Activated CD4-positive, alpha-beta T cell treated with anti-CD3 and anti-CD28 coated beads for 36 hours (primary cell): ENCODE data around the gene EDIL3. TPM values are rescaled to one million over a fixed set of nuclear protein-coding genes. Genes with fewer than 3 reads are reported as not detected.

Source experiments
- ATAC-seq: fragments of 200-7000 bp; cut with Tn5 transposase; one replicate; pipeline ENCODE4 v1.10.0; 2021; ENCODE audit warnings: mild to moderate bottlenecking, moderate library complexity
- CTCF ChIA-PET: fragments of 350-600 bp; sonication (Branson Sonifier 250); formaldehyde crosslinking; loops from one replicate; lab custom pipeline; 2021; ENCODE audit warnings: antibody characterized with exemption; lab: Charles Lee
- POLR2A ChIA-PET: fragments of 350-600 bp; sonication (Branson Sonifier 250); formaldehyde crosslinking; loops from one replicate; lab custom pipeline; 2021; ENCODE audit warnings: antibody characterized with exemption, inconsistent platforms; lab: Charles Lee
- DNase-seq: peaks from one replicate; pipeline ENCODE4 v3.0.0-alpha.2; 2020
- H3K27ac Mint-ChIP-seq: one replicate; pipeline ENCODE4 v1.8.0; 2021; ENCODE audit warnings: mixed read lengths
- H3K27me3 Mint-ChIP-seq: one replicate; pipeline ENCODE4 v1.8.0; 2021; ENCODE audit warnings: mixed read lengths
- H3K36me3 Mint-ChIP-seq: one replicate; pipeline ENCODE4 v1.8.0; 2021; ENCODE audit warnings: low read depth, mixed read lengths
- H3K4me1 Mint-ChIP-seq: one replicate; pipeline ENCODE4 v1.8.0; 2021; ENCODE audit warnings: mixed read lengths
- H3K4me3 Mint-ChIP-seq: one replicate; pipeline ENCODE4 v1.8.0; 2021; ENCODE audit warnings: mild to moderate bottlenecking, moderate library complexity, mixed read lengths
- H3K9me3 Mint-ChIP-seq: one replicate; pipeline ENCODE4 v1.8.0; 2021; ENCODE audit warnings: low read depth, mixed read lengths
- intact Hi-C, 2 experiments: fragments of 100-400 bp; cut with DNase I in 1 of 2; cut with micrococcal nuclease in 1 of 2; formaldehyde crosslinking; loops; one replicate each; pipeline versions ENCODE4 v1.14.2 to v1.15.1; 2022 to 2024; cut with DNase I, micrococcal nuclease
- total RNA-seq, 2 experiments: library from RNA; stranded (reverse); gene quantifications; one replicate each; pipeline ENCODE4 v1.2.3, GENCODE V29; 2021

The EDIL3 gene
- total RNA-seq, 2 experiments from 2014 or later, result not detected

GRCh38 chr5:83917261-83917908, 467.3 kb downstream of the EDIL3 start:
- intact Hi-C loops, result no loop called here
- no peak overlapping the region for H3K27ac Mint-ChIP-seq
- no peak overlapping the region for H3K4me3 Mint-ChIP-seq
- peaks cover 2% of the 10 kb centered on the region for H3K27me3 Mint-ChIP-seq
- no peak for ATAC-seq
- no peak for DNase-seq
- H3K4me1 Mint-ChIP-seq, result no peaks in the 10 kb centered on the region
- ChIA-PET POLR2A (no interaction called here), CTCF (no interaction called here)
- no peaks in the 10 kb centered on the region for H3K36me3 Mint-ChIP-seq
- H3K9me3 Mint-ChIP-seq, result no peaks in the 10 kb centered on the region

GRCh38 chr5:83914662-83915418, 469.8 kb downstream of the EDIL3 start:
- ATAC-seq (no peak), DNase-seq (no peak)
- H3K27me3 Mint-ChIP-seq, result no peaks in the 10 kb centered on the region
- H3K27ac Mint-ChIP-seq, result no peak overlapping the region
- POLR2A ChIA-PET, result interaction anchor here (0.6 kb wide), 1 partner anchor 96 kb away, joined by 3 read pairs; no protein-coding TSS in a partner anchor
- no peaks in the 10 kb centered on the region for H3K36me3 Mint-ChIP-seq
- H3K4me3 Mint-ChIP-seq, result no peak overlapping the region
- H3K4me1 Mint-ChIP-seq, result no peaks in the 10 kb centered on the region
- no peaks in the 10 kb centered on the region for H3K9me3 Mint-ChIP-seq
- CTCF ChIA-PET, result interaction anchor here (1.8 kb wide), 1 partner anchor 14 kb away, joined by 4 read pairs; no protein-coding TSS in a partner anchor
- intact Hi-C loops, result no loop called here

DNA sequence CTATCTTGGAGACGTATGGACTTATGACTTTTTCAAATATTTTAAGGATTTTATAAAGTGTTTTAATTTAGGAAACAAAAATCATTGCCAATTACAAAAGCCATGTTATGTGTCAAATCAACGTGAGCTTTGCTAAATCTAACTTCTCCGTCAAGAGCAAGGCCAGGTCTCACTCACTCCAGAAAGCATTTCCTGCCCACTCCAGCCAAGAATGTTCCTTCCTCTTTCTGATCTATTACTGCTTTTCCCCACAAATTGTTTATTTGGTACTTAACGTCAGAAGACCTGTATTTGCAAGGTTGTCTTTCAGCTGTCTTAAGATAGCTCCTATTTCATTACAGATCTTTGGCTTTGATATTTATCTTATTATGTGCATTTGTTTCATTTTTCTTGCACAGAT, 470.5 kb downstream of the EDIL3 start:
- no peaks in the 10 kb centered on the region for H3K36me3 Mint-ChIP-seq

DNA sequence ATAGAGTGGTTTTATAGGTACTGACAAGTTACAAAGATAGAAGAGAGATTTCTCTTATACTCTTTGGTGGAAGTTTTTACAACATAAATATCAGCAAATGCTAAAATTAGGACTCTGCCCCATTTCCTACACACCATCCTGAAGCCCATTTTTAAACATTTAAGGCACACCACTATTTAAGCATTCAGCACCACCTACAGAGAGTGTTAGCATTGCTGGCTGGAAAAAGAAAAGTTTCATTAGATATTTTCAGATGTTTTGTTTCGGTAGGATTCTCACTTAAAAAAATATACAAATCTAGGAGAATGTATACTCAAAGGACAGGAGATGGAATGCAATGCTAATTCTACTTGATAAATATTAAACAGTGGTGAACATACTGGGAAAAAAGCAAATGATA, 471.1 kb downstream of the EDIL3 start:
- DNase-seq (no peak), ATAC-seq (no peak)
- no peak overlapping the region for H3K4me3 Mint-ChIP-seq
- intact Hi-C loops, result no loop called here
- no peaks in the 10 kb centered on the region for H3K9me3 Mint-ChIP-seq
- H3K27ac Mint-ChIP-seq, result no peak overlapping the region
- ChIA-PET POLR2A (no interaction called here), CTCF (interaction anchor here (1.8 kb wide), 1 partner anchor 15 kb away, joined by 4 read pairs; no protein-coding TSS in a partner anchor)
- H3K4me1 Mint-ChIP-seq, result no peaks in the 10 kb centered on the region
- no peaks in the 10 kb centered on the region for H3K36me3 Mint-ChIP-seq
- no peaks in the 10 kb centered on the region for H3K27me3 Mint-ChIP-seq

More for the DNA sequence above, 470.5 kb downstream of the EDIL3 start:
- DNase-seq, result no peak
- H3K4me3 Mint-ChIP-seq, result no peak overlapping the region
- no peaks in the 10 kb centered on the region for H3K9me3 Mint-ChIP-seq
- no peaks in the 10 kb centered on the region for H3K4me1 Mint-ChIP-seq
- no peaks in the 10 kb centered on the region for H3K27me3 Mint-ChIP-seq
- no peak for ATAC-seq
- intact Hi-C loops, result no loop called here
- ChIA-PET CTCF (interaction anchor here (0.6 to 1.8 kb wide), 2 partner anchors 15 to 53 kb away, joined by 3 to 4 read pairs; no protein-coding TSS in a partner anchor), POLR2A (no interaction called here)
- H3K27ac Mint-ChIP-seq, result no peak overlapping the region

DNA sequence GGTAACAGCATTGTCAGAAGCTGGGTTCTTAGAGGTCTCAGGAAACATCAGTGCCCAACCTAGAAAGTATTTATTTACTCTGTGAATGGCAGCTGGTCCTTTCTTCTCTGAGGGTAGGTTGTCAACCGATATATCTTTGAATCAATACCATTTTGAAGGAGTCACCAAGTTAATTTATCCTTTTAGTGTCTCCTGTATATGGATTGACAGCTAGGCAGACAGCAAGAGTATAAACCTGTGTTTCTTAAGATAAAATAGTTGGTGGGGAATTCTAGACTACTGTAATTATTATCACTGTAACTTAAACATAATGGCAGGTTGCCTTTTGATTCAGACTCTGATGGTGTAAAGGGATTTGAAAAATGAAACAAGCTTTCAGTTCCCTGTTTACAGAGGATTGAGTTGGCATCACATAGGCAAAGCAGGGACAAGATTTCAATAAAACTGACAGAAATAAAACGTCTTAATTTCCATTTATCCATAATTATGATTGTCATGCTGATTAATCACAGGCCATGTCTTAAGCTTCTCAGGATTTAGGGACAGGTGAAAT, 473.2 kb downstream of the EDIL3 start:
- no peak for DNase-seq
- no peak overlapping the region for H3K4me3 Mint-ChIP-seq
- POLR2A ChIA-PET, result interaction anchor here (0.6 kb wide), 1 partner anchor 962 kb away, joined by 3 read pairs; no protein-coding TSS in a partner anchor
- intact Hi-C loops, result no loop called here
- H3K9me3 Mint-ChIP-seq, result no peaks in the 10 kb centered on the region
- CTCF ChIA-PET, result interaction anchor here (0.7 kb wide), 1 partner anchor 1562 kb away, joined by 3 read pairs; no protein-coding TSS in a partner anchor
- H3K36me3 Mint-ChIP-seq, result no peaks in the 10 kb centered on the region
- H3K4me1 Mint-ChIP-seq, result no peaks in the 10 kb centered on the region
- no peak for ATAC-seq
- H3K27ac Mint-ChIP-seq, result no peak overlapping the region
- H3K27me3 Mint-ChIP-seq, result no peaks in the 10 kb centered on the region

DNA sequence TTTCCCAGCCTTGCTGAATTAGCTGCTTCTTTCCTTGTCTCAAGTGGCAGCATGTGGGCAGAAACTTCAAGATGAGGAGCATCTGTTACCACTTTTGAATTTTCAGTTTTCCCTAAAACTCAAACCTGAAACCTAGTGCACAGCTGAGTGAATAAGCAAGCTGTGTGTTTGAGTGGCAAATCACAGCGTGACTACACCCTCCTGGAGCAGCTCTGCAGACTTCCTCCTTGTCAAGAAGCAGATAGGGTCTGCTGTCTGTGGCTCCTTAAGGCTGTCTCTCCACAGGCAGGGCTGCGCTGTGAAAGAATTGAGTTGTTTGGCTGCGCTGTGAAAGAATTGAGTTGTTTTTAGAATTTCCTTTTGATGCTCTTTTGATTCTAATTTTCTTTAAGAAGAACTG, 484.4 kb downstream of the EDIL3 start:
- H3K36me3 Mint-ChIP-seq, result no peaks in the 10 kb centered on the region
- no peak overlapping the region for H3K27ac Mint-ChIP-seq
- ChIA-PET CTCF (no interaction called here), POLR2A (no interaction called here)
- no peaks in the 10 kb centered on the region for H3K9me3 Mint-ChIP-seq
- H3K27me3 Mint-ChIP-seq, result no peaks in the 10 kb centered on the region
- no peak overlapping the region for H3K4me3 Mint-ChIP-seq
- DNase-seq, result no peak
- intact Hi-C loops, result no loop called here
- H3K4me1 Mint-ChIP-seq, result no peaks in the 10 kb centered on the region
- ATAC-seq, result no peak

GRCh38 chr5:83899326-83899970, 485.2 kb downstream of the EDIL3 start:
- ChIA-PET CTCF (no interaction called here), POLR2A (no interaction called here)
- Mint-ChIP-seq H3K36me3 (no peaks in the 10 kb centered on the region), H3K4me1 (no peaks in the 10 kb centered on the region), H3K27me3 (no peaks in the 10 kb centered on the region), H3K27ac (no peak overlapping the region), H3K9me3 (no peaks in the 10 kb centered on the region), H3K4me3 (no peak overlapping the region)
- intact Hi-C loops, result no loop called here
- ATAC-seq (no peak), DNase-seq (no peak)

- no peak for ATAC-seq
- DNase-seq, result no peak
- Mint-ChIP-seq H3K27ac (no peak overlapping the region), H3K9me3 (no peaks in the 10 kb centered on the region), H3K36me3 (no peaks in the 10 kb centered on the region), H3K27me3 (no peaks in the 10 kb centered on the region), H3K4me3 (no peak overlapping the region), H3K4me1 (no peaks in the 10 kb centered on the region)
- POLR2A ChIA-PET, result no interaction called here
- CTCF ChIA-PET, result no interaction called here
- intact Hi-C loops, result no loop called here
Measured at GRCh38 chr5:83895860-83896259, 488.8 kb downstream of the EDIL3 start.

DNA sequence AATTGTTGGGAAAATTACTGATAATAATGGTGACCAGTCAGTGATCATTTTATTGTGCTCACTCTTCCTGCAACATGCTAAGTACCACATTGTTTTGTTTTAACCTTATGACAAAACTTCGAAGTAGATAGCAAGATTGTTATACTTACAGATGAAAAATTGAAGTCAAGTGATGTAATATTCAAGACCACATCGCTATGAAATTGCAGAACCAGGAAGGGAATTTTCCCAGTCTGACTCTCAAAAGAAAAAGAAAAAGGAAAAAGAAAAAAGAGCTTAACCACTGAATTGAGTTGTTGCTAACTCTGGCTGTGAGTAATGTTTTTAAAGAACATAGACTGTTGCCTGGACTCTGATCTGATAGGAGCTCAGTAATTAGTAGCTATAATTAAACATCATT, 493.4 kb downstream of the EDIL3 start:
- DNase-seq, result no peak
- Mint-ChIP-seq H3K4me3 (no peak overlapping the region), H3K27me3 (no peaks in the 10 kb centered on the region), H3K9me3 (no peaks in the 10 kb centered on the region), H3K4me1 (no peaks in the 10 kb centered on the region), H3K36me3 (no peaks in the 10 kb centered on the region), H3K27ac (no peak overlapping the region)
- intact Hi-C loops, result no loop called here
- ATAC-seq, result no peak
- POLR2A ChIA-PET, result no interaction called here
- CTCF ChIA-PET, result no interaction called here
